Prostate gland (tissue), 2 donors: Measurements from ENCODE around the gene TOP2A. TPM values are rescaled to one million over a fixed set of nuclear protein-coding genes. Genes with fewer than 3 reads are reported as not detected.

ENCODE experiments used
- DNase-seq: peaks from one replicate; pipeline ENCODE4 v3.0.0-alpha.2; 2019; ENCODE audit warnings: low spot score
- H3K27ac ChIP-seq, 2 donors: fragments of 200-600 bp; sonication (generic); 2 replicates each; pipeline ENCODE4 v1.5.1; 2017 to 2019
- H3K27me3 ChIP-seq: fragments of 200-600 bp; sonication (generic); replicated peaks from 2 replicates; pipeline ENCODE4 v1.5.1; 2019; ENCODE audit not compliant: insufficient read depth
- H3K36me3 ChIP-seq, 2 donors: fragments of 200-600 bp; sonication (generic); 1 replicate in 1 of 2; 2 replicates in 1 of 2; pipeline versions ENCODE4 v1.5.1 to v1.8.1; 2017 to 2019
- H3K4me1 ChIP-seq: fragments of 200-600 bp; sonication (generic); replicated peaks from 2 replicates; pipeline ENCODE4 v1.5.1; 2019
- H3K4me3 ChIP-seq, 2 donors: fragments of 200-600 bp; sonication (generic); 2 replicates each; pipeline ENCODE4 v1.5.1; 2017 to 2019
- H3K9me3 ChIP-seq: fragments of 200-600 bp; sonication (generic); 2 replicates; pipeline ENCODE4 v1.5.1; 2017
- POLR2A ChIP-seq: fragments of 450-650 bp; IDR thresholded peaks from one replicate; pipeline ENCODE4 v1.6.1; 2016; ENCODE audit warnings: antibody characterized with exemption, mild to moderate bottlenecking
- POLR2AphosphoS5 ChIP-seq: sonication (generic); formaldehyde crosslinking; IDR thresholded peaks from one replicate; pipeline ENCODE4 v1.6.1; 2017; ENCODE audit warnings: antibody characterized with exemption
- WGBS: methylation state at CpG from one replicate; pipeline ENCODE4 v1.1.5; 2018; 5-methylcytosine and 5-hydroxymethylcytosine counted together
- intact Hi-C: fragments of 100-400 bp; cut with DNase I; formaldehyde crosslinking; loops from one replicate; pipeline ENCODE4 v1.14.2; 2022
- total RNA-seq, 2 donors: library from RNA; depleted of rRNA; stranded (reverse); fragments of >200 nt; gene quantifications; one replicate each; pipeline ENCODE4 v1.1.0, GENCODE V29; 2016
- TF ChIP-seq, protein P1 (sequence below), 4 experiments: fragments of 200-600 bp in 2 of 4; fragments of 450-650 bp in 2 of 4; sonication (generic) in 2 of 4; IDR thresholded peaks; 1 replicate in 3 of 4; 2 replicates in 1 of 4; pipeline ENCODE4 v1.5.1; 2016 to 2019; ENCODE audit warnings: antibody characterized with exemption in 4 of 4, mild to moderate bottlenecking in 2 of 4, moderate library complexity in 2 of 4

Gene TOP2A
- total RNA-seq, 2 donors from 2014 or later, result 3.1 to 15.9 TPM

DNA sequence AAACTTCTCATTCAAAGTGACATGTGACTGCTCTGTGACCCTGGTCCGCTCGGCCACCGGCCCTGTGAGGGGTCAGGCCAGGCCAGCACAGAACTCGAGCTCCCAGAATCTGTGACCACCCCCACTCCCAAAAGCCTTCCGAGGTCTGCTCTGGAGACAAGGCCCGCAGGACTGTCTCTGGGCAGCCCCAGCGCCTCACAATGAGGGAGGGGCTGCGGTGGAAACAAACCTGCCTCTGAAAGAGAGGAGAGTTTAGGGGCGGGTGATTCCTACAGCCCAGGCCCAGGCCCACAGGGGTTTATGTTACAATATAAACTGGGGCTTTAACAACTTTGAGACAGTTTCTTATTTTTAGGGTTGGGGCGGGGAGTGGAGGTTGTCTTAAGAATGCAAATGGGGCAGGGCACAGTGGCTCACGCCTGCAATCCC, 45.4 kb upstream of the TOP2A start:
- Histone ChIP-seq H3K9me3 (no peaks in the 10 kb centered on the region), H3K27me3 (no peaks in the 10 kb centered on the region), H3K36me3 (no peaks in the 10 kb centered on the region), H3K4me3 (no peak overlapping the region), H3K27ac (no peak overlapping the region), H3K4me1 (no peaks in the 10 kb centered on the region)
- intact Hi-C loops, result no loop called here
- no peak for DNase-seq
- WGBS, result 52% methylated on average over 11 of the region's 11 CpGs
- TF ChIP-seq POLR2A (no peak), POLR2AphosphoS5 (no peak)
- TF ChIP-seq, protein P1, sequence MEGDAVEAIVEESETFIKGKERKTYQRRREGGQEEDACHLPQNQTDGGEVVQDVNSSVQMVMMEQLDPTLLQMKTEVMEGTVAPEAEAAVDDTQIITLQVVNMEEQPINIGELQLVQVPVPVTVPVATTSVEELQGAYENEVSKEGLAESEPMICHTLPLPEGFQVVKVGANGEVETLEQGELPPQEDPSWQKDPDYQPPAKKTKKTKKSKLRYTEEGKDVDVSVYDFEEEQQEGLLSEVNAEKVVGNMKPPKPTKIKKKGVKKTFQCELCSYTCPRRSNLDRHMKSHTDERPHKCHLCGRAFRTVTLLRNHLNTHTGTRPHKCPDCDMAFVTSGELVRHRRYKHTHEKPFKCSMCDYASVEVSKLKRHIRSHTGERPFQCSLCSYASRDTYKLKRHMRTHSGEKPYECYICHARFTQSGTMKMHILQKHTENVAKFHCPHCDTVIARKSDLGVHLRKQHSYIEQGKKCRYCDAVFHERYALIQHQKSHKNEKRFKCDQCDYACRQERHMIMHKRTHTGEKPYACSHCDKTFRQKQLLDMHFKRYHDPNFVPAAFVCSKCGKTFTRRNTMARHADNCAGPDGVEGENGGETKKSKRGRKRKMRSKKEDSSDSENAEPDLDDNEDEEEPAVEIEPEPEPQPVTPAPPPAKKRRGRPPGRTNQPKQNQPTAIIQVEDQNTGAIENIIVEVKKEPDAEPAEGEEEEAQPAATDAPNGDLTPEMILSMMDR (IDR thresholded peaks at IDR 0.05), result no peak

DNA sequence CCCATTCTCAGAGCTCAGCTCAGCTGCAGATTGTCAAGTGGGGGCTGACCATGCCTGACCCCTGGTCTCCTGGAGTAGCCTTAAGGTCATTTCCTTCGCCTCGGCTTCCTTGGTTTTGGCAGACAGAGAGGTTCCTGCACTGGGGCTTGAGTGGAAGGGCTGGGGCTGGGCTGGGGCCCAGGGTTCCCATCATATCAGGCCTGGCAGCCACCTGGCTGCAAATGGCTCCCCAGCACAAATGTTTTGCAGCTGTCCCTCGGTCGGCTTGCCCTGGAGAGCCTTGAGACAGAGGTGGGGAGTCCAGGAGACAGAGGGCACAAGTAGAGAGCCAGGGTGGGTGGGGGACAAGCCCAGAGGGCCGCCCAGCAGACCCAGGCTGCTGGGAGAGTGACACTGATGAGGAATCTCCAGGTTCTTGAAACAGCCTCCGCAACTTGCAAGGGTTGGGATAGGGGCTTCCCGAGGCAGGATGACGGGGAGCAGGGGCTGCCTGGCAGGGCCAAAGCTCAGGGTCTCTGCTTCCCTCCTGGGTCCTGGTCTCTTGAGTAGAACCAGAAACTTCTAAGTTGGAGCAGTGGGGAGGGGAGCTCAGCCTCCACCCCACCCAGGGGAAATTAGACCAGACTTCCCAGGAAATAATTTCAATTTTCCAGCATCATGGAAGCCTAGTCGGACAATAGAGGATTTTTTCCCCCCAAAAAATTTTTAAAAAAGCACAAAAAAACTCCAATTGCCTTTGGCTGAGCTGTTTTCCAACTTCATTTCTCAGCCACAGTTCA, 44.8 kb upstream of the TOP2A start:
- TF ChIP-seq POLR2AphosphoS5, result no peak
- no peak for TF ChIP-seq POLR2A
- TF ChIP-seq, protein P1 (IDR thresholded peaks at IDR 0.05), result no peak
- 52% methylated on average over 9 of the region's 9 CpGs for WGBS
- intact Hi-C loops, result no loop called here
- Histone ChIP-seq H3K4me1 (no peaks in the 10 kb centered on the region), H3K27me3 (no peaks in the 10 kb centered on the region), H3K36me3 (no peaks in the 10 kb centered on the region), H3K27ac (peak overlapping the region; percentile 6 to 27), H3K9me3 (no peaks in the 10 kb centered on the region), H3K4me3 (no peak overlapping the region)
- DNase-seq, result no peak

GRCh38 chr17:40461732-40462342, 44.1 kb upstream of the TOP2A start:
- no peak for DNase-seq
- TF ChIP-seq POLR2AphosphoS5 (no peak), POLR2A (no peak)
- TF ChIP-seq, protein P1 (IDR thresholded peaks at IDR 0.05), result no peak
- Histone ChIP-seq H3K27ac (peak overlapping the region; percentile 6 to 14), H3K9me3 (no peaks in the 10 kb centered on the region), H3K27me3 (no peaks in the 10 kb centered on the region), H3K4me3 (no peak overlapping the region), H3K4me1 (no peaks in the 10 kb centered on the region), H3K36me3 (no peaks in the 10 kb centered on the region)
- intact Hi-C loops, result no loop called here
- WGBS, result 57% methylated on average over 12 of the region's 12 CpGs

DNA sequence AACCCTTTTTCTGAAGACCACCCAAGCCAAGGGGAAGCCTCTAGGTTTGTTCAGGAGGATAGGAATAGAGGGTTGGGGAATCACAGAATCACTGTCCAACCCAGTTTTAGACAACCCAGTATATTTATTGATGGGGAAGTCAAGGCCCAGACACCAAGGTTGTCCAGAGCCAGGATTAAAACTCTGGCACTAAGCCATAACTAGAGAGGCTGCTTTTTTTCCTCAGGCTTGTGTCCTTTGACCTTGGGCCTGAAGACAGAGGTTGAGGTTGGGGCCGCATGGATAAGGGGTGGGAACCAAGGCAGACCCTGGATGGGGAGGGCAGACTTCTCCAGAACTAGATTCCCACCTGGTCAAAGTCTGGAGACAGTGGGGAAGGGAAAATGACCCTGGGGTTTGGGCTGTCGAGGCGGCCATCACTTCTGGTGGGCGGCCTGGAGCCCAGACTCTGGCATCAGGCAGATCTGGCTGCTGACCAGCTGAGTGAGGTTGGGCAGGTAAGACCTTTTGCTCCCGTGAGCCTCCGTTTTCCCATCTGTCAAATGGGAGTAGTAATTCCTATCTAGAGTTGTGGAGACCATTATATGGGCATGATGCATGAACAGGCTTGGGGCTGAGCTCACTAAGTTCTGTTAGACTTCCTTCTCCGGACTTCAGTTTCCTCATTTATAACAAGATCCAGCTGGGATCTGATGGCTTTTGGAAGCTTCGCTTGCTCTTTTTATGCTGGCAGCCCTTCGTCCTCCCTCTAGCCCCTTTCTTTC, 43.5 kb upstream of the TOP2A start:
- H3K27ac ChIP-seq, result peak overlapping the region in 1 of 2 donors; percentile 14
- WGBS, result 79% methylated on average over 9 of the region's 9 CpGs
- intact Hi-C loops, result no loop called here

More for the DNA sequence above, 43.5 kb upstream of the TOP2A start:
- DNase-seq, result no peak
- H3K4me3 ChIP-seq, result no peak overlapping the region
- no peaks in the 10 kb centered on the region for H3K9me3 ChIP-seq
- TF ChIP-seq POLR2AphosphoS5, result no peak
- TF ChIP-seq, protein P1 (IDR thresholded peaks at IDR 0.05), result no peak
- TF ChIP-seq POLR2A, result no peak
- H3K4me1 ChIP-seq, result no peaks in the 10 kb centered on the region
- H3K36me3 ChIP-seq, result no peaks in the 10 kb centered on the region
- H3K27me3 ChIP-seq, result no peaks in the 10 kb centered on the region
